Thyroid gland (tissue), 4 donors: ENCODE measurements around the gene STRIP1.

Experiments
- CTCF ChIP-seq, 6 experiments: fragments of 200-600 bp in 3 of 6; fragments of 450-650 bp in 3 of 6; sonication (generic) in 3 of 6; IDR thresholded peaks; one replicate each; pipeline ENCODE4 v1.5.1; 2016 to 2019; ENCODE audit warnings: antibody characterized with exemption in 6 of 6, mild to moderate bottlenecking in 2 of 6, inconsistent platforms in 1 of 6, moderate library complexity in 1 of 6
- POLR2A ChIP-seq, 2 donors: fragments of 450-650 bp; IDR thresholded peaks; one replicate each; pipeline ENCODE4 v1.6.1; 2017; ENCODE audit warnings: antibody characterized with exemption in 2 of 2, mild to moderate bottlenecking in 2 of 2, moderate library complexity in 1 of 2

- TF ChIP-seq CTCF (IDR thresholded peaks at IDR 0.05), result no peak
- TF ChIP-seq POLR2A (IDR thresholded peaks at IDR 0.05), result no peak
Observed at GRCh38 chr1:110021285-110021684, 13.1 kb upstream of the STRIP1 start.
